ENCODE data around the gene IFI35.
"Not testable (repeated sequence)": the region's sequence is repeated elsewhere in the genome, so short reads cannot be mapped to it uniquely, and the experiment has no call there.

IFI35 gene

DNA sequence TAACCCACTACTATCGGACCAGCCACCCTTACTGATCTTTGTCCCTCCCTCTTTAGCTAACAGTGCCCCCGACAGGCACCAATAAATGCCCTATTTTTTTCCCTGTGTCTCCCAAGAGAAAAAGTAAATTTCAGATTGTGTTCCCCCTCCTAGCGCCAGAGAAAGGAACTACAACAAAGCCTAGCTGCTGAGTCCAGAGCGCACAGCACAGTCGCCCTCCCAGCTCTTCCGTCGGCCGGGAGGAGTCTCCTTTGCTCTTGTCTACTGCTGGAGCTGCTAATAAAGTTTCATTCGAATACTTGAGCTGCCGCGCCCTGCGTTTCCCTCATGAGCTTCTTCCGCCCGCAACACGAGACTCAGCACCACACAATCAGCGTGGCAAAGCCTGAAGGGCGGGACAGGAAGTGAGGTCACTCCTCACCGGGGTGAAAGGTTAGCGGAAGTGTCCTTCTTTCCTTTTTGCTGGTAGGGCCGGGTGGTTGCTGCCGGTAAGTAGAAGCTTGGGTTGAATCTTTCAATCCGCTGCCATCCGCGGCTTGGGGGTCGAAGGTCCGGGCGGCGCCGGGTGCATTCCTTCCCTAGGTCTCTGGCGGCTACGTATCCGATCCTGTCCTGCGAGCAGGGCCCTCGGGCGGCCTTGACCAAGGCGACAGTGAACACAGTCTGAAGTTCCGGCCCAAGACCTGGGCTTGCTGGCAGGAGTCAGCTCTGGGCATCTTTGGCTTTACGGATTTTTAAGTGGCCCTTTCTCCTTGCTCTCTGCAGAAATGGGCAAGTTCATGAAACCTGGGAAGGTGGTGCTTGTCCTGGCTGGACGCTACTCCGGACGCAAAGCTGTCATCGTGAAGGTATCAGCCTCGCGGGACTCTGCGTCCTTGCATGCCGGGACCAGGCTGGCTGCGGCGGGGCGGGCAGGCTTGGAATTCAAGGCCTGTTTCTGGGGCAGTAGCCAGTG is 8.3 kb upstream of the IFI35 start, which contains the start of gene RPL27:
TSS of gene RPL27 (plus strand) at position 436 of the 955 bp plus-strand sequence. CDS start at position 768, 332 bp downstream.
- peak; percentile 97 for FAIRE-seq

- FAIRE-seq = no peak
Observed at GRCh38 chr17:42999003-42999525, 7.5 kb upstream of the IFI35 start.

- FAIRE-seq = not testable (repeated sequence)
Observed at GRCh38 chr17:43000894-43001293, 5.7 kb upstream of the IFI35 start.

GRCh38 chr17:43003542-43004172 is 2.9 kb upstream of the IFI35 start:
- FAIRE-seq = no peak

- FAIRE-seq = no peak
Observed at GRCh38 chr17:43010667-43011308, 4.2 kb downstream of the IFI35 start.

DNA sequence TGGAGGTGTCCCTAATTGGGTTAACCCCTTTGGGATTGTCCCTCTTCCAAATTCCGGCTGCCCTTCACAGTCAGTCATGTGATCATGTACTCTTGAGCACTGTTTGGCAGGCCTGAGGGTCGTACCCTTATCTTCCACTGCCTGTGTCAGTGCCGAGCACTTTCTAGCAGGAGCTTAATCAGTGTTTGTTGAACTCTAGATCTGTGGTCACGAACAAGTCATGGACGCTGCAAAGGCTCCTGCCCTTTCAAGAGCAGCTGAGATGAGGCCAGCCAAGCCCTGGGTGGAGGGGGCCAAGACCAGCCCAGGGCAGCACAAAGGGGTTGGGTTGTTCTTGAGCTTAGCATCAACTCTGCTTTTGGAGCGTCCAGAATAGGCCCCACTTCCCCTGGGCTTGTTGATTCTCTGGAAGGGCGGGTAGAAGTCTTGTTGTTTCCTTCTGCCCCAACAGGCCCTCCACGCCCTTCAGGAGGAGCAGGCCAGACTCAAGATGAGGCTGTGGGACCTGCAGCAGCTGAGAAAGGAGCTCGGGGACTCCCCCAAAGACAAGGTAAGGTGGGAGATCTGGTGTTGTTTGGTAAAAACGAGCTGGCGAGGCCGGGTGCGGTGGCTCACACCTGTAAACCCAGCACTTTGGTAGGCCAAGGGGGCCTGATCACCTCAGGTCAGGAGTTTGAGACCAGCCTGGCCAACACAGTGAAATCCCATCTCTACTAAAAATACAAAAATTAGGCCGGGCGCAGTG is 5.3 kb downstream of the IFI35 start:
- no peak for FAIRE-seq

DNA sequence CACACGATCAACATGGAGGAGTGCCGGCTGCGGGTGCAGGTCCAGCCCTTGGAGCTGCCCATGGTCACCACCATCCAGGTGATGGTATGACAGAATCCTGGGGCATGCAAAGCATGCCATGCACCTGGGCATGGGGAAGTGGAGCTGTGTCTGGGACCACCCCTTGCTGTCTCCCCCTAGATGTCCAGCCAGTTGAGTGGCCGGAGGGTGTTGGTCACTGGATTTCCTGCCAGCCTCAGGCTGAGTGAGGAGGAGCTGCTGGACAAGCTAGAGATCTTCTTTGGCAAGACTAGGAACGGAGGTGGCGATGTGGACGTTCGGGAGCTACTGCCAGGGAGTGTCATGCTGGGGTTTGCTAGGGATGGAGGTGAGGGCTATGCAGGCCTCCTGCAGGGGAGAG is 6.7 kb downstream of the IFI35 start:
- FAIRE-seq = no peak

- no peak for FAIRE-seq
Observed at GRCh38 chr17:43014020-43014648, 7.5 kb downstream of the IFI35 start.

DNA sequence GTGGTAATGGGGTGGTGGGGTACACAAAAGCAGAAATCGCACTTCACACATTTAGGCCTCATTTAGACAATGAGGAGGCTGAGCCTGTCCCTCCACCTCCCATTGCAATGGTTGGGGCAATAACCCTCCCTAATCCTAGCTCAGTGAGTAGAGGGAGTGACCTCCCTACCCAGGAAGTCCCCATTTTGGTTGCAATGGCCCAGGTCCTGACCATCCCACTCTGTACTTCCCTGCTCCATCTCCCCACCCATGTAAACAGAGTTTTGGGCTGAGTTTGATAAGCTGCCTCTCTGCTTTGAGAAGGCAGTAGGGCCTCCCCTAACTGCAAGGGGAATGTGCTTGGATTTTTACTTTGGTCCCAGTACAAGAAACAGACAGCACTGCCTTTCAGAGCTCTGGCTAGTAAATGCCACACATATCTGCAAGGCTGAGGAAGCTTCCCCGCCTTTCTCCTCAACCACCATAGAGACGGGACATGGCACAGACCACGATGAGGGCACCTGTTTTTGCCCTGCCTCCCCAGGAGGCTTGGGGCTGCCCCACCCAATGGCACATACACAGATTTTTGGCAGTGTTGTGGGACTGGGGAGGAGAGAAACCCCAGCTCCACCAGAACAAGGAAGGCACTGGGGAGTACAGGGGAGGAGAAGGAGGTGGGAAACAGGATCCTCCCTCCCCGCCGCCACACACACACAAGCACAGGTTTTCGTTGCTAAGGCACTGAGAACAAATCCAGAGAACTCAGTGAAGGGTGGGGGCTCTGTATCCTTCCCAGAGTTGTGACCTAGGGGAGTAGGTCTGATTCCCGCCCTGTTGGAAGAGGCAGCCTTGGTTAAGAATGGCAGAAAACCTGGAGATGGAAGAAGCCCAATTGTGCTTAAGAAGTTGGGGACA is 8.3 kb downstream of the IFI35 start:
- FAIRE-seq = no peak

- no peak for FAIRE-seq
Observed at GRCh38 chr17:43015579-43015978, 9.0 kb downstream of the IFI35 start.

DNA sequence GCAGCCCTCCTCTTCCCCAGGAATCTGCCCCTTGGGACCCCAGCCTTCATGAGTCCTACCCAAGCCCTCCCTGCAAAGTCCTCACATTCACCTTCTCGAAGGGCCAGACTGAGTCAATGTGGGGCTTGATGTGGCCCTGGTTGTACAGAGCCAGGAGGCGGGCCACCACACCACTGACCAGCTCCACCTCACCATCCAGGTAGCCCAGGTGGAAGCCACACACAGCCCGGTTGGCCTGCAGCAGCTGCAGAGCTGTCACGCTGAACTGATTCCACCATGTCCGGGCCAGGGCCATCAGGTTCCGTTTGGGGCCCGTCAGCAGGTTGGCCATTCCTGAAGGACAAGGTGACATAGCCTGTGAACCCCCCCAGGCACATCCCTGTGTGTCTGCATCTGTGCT is 9.6 kb downstream of the IFI35 start:
- no peak for FAIRE-seq

GRCh38 chr17:43018008-43018853 is 11.6 kb downstream of the IFI35 start:
- no peak for FAIRE-seq

- no peak for FAIRE-seq
Observed at GRCh38 chr17:43018932-43019331, 12.3 kb downstream of the IFI35 start.

DNA sequence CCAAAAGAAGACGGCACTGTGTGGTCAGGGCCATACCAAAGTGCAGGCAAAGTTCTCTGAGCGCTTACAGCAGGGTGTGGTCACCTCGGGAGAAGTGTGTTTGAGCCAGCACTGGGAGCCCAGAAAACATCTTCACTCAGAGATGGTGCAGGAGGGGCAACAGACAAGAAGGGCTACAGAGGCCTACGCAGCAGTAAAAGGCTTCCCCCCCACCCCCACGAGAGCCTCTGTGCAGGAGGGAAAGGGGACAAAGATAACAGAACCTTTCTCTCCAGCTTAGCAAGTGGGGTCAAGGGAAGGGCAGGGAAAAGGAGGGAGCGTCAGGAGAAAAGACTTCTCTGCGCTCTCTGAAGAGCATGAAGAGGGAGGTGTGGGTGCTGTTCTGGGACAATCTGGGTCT is 12.8 kb downstream of the IFI35 start:
- FAIRE-seq = no peak

GRCh38 chr17:43020030-43020621 is 13.5 kb downstream of the IFI35 start:
- no peak for FAIRE-seq

DNA sequence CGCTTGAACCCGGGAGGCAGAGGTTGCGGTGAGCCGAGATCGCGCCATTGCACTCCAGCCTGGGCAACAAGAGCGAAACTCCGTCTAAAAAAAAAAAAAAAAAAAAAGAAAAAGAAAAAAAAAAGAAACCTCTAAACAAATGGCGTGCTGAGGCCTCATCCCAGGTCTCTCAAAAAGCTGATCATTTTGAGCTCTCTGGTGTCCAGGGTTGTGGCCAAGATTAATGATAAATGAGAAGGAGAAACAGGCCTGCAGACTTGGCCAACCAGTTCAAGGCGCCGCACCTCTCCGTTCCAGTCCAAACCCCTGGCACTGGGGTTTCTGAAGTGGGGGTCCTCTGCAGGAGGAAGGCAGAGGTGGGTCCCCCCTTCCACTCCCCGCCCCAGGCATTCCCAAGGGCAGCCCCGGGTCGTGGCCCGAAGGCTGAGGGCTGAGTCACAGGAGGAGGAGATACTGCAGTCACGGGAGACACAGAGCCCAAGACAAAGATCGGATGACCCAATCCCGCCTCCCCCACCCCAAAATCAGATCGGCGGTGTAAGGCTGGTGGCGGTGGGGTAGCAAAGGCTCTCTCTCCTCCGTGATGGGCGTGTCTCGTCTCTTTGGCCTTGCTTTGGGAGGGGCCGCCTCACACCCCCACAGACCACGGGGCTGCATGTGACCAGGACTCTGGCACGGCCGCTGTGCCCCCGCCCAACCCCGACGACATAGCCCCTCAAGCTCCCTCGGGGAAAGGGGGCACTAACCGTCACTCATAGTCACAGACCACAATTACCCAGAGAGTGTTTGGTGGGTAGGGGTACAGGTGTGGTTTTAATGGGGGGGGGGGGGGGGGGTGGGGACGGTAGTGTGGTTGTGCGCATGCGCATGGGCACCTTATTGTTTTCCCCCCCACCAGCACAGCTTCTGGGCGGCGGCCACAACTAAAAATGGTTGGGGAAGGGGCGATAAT is 14.5 kb downstream of the IFI35 start:
- FAIRE-seq = no peak

- no peak for FAIRE-seq
Observed at GRCh38 chr17:43021741-43022512, 15.3 kb downstream of the IFI35 start, which contains the start of gene VAT1. Gene VAT1, minus strand, starts transcription at chr17:43022385. Its CDS starts 63 bp downstream, at chr17:43022322.
